Tibial nerve (tissue), 4 donors: ENCODE data around the gene TPPP.

ENCODE experiments used
- CTCF ChIP-seq, 5 experiments: fragments of 200-600 bp in 3 of 5; fragments of 450-650 bp in 2 of 5; sonication (generic) in 3 of 5; IDR thresholded peaks; one replicate each; pipeline ENCODE4 v1.5.1; 2016 to 2019; ENCODE audit warnings: antibody characterized with exemption in 5 of 5, mild to moderate bottlenecking in 3 of 5, moderate library complexity in 2 of 5
- EP300 ChIP-seq, 2 donors: sonication (generic); formaldehyde crosslinking; IDR thresholded peaks; one replicate each; pipeline ENCODE4 v1.6.1; 2017; ENCODE audit warnings: antibody characterized with exemption in 2 of 2, mild to moderate bottlenecking in 1 of 2
- POLR2A ChIP-seq, 2 donors: fragments of 450-650 bp; IDR thresholded peaks; one replicate each; pipeline ENCODE4 v1.6.1; 2017; ENCODE audit warnings: antibody characterized with exemption in 2 of 2, mild to moderate bottlenecking in 2 of 2, moderate library complexity in 2 of 2

- TF ChIP-seq CTCF (IDR thresholded peaks at IDR 0.05) (no peak), POLR2A (IDR thresholded peaks at IDR 0.05) (no peak), EP300 (IDR thresholded peaks at IDR 0.05) (no peak)
Measured at GRCh38 chr5:640461-641330, 52.5 kb downstream of the TPPP start.
